Osteoblast (primary cell): ENCODE results near the gene OFD1. TPM values are rescaled to one million over a fixed set of nuclear protein-coding genes. Genes with fewer than 3 reads are reported as not detected.
A peak's percentile ranks its signal among the peaks of the same experiment; 100 is the strongest.

Experiments used
- DNase-seq: peaks from one replicate; pipeline ENCODE4 v3.0.0; 2011; ENCODE audit warnings: low spot score, mixed read lengths; ENCODE audit not compliant: insufficient read length; ENCODE audit errors: missing footprints
- H2AFZ ChIP-seq: 2 replicates; pipeline ENCODE4 v1.6.0; 2011; ENCODE audit warnings: mild to moderate bottlenecking, low read length
- H3K27ac ChIP-seq: 2 replicates; pipeline ENCODE4 v1.5.1; 2011; ENCODE audit warnings: mild to moderate bottlenecking, low read depth, low read length, moderate library complexity
- H3K27me3 ChIP-seq: 2 replicates; pipeline ENCODE4 v1.6.0; 2012; ENCODE audit warnings: mild to moderate bottlenecking, control low read depth, inconsistent platforms, low read length, moderate library complexity; ENCODE audit not compliant: insufficient read depth
- H3K36me3 ChIP-seq: 2 replicates; pipeline ENCODE4 v1.5.1; 2011; ENCODE audit warnings: mild to moderate bottlenecking, low read length, control low read depth, moderate library complexity; ENCODE audit not compliant: insufficient read depth
- H3K4me1 ChIP-seq: 2 replicates; pipeline ENCODE4 v1.5.1; 2011; ENCODE audit warnings: mild to moderate bottlenecking, low read length, control low read depth, moderate library complexity; ENCODE audit not compliant: insufficient read depth
- H3K4me2 ChIP-seq: 2 replicates; pipeline ENCODE4 v1.6.0; 2011; ENCODE audit warnings: mild to moderate bottlenecking, low read length; ENCODE audit not compliant: insufficient read depth
- H3K4me3 ChIP-seq: fragments of 200-600 bp; sonication (generic); 3 replicates; pipeline ENCODE4 v1.5.1; 2012; ENCODE audit warnings: mild to moderate bottlenecking, low read length, inconsistent platforms; ENCODE audit not compliant: insufficient read depth
- H3K79me2 ChIP-seq: 2 replicates; pipeline ENCODE4 v1.6.0; 2012; ENCODE audit warnings: mild to moderate bottlenecking, low read length, control low read depth, inconsistent platforms; ENCODE audit not compliant: insufficient read depth
- H3K9me3 ChIP-seq: 2 replicates; pipeline ENCODE4 v1.5.1; 2011; ENCODE audit warnings: low read depth, low read length, control low read depth
- H4K20me1 ChIP-seq: 2 replicates; pipeline ENCODE4 v1.6.0; 2012; ENCODE audit warnings: mild to moderate bottlenecking, low read length, control low read depth; ENCODE audit not compliant: insufficient read depth
- CTCF ChIP-seq: IDR thresholded peaks from 2 replicates; pipeline ENCODE4 v1.5.1; 2011; ENCODE audit warnings: mild to moderate bottlenecking, low read depth, low read length, moderate library complexity; ENCODE audit errors: extremely low read depth
- total RNA-seq: library from RNA; depleted of rRNA; stranded (reverse); fragments of >200 nt; gene quantifications from 2 replicates; pipeline ENCODE4 v1.2.3, GENCODE V29; 2012

OFD1 gene
- total RNA-seq, 1 donor = 15.9 TPM

- H3K4me3 ChIP-seq = no peak overlapping the region
- H3K27ac ChIP-seq = peak overlapping the region; percentile 94
- no peaks in the 10 kb centered on the region for H3K9me3 ChIP-seq
- H2AFZ ChIP-seq = no peak overlapping the region
- H4K20me1 ChIP-seq = peaks cover 6% of the 10 kb centered on the region
- H3K27me3 ChIP-seq = no peaks in the 10 kb centered on the region
- TF ChIP-seq CTCF = no peak
- H3K36me3 ChIP-seq = peaks cover 13% of the 10 kb centered on the region
- DNase-seq = no peak
- peaks cover 12% of the 10 kb centered on the region for H3K4me1 ChIP-seq
- peaks cover 36% of the 10 kb centered on the region for H3K79me2 ChIP-seq
- no peak overlapping the region for H3K4me2 ChIP-seq
Measured at GRCh38 chrX:13716905-13717304, 17.6 kb upstream of the OFD1 start.

GRCh38 chrX:13717700-13718472, 16.7 kb upstream of the OFD1 start:
- peaks cover 13% of the 10 kb centered on the region for H3K36me3 ChIP-seq
- H3K27me3 ChIP-seq = no peaks in the 10 kb centered on the region
- peaks cover 38% of the 10 kb centered on the region for H3K79me2 ChIP-seq
- peaks cover 12% of the 10 kb centered on the region for H4K20me1 ChIP-seq
- no peak for DNase-seq
- H3K4me3 ChIP-seq = no peak overlapping the region
- H3K27ac ChIP-seq = peak overlapping the region; percentile 94
- peaks cover 17% of the 10 kb centered on the region for H3K4me1 ChIP-seq
- no peak for TF ChIP-seq CTCF
- H3K9me3 ChIP-seq = no peaks in the 10 kb centered on the region
- H2AFZ ChIP-seq = no peak overlapping the region
- peak overlapping the region; percentile 27 for H3K4me2 ChIP-seq

GRCh38 chrX:13719192-13719856, 15.2 kb upstream of the OFD1 start:
- H2AFZ ChIP-seq = no peak overlapping the region
- DNase-seq = no peak
- no peaks in the 10 kb centered on the region for H3K27me3 ChIP-seq
- no peaks in the 10 kb centered on the region for H3K9me3 ChIP-seq
- H3K79me2 ChIP-seq = peaks cover 51% of the 10 kb centered on the region
- peak overlapping the region; percentile 94 for H3K27ac ChIP-seq
- H3K4me1 ChIP-seq = peaks cover 17% of the 10 kb centered on the region
- H3K36me3 ChIP-seq = peaks cover 20% of the 10 kb centered on the region
- H3K4me3 ChIP-seq = no peak overlapping the region
- peaks cover 18% of the 10 kb centered on the region for H4K20me1 ChIP-seq
- H3K4me2 ChIP-seq = no peak overlapping the region
- no peak for TF ChIP-seq CTCF

- Histone ChIP-seq H3K9me3 (no peaks in the 10 kb centered on the region), H2AFZ (no peak overlapping the region), H3K36me3 (peaks cover 9% of the 10 kb centered on the region), H3K4me1 (peaks cover 17% of the 10 kb centered on the region), H3K79me2 (peaks cover 63% of the 10 kb centered on the region), H3K27ac (peak overlapping the region; percentile 47), H3K4me2 (no peak overlapping the region), H4K20me1 (peaks cover 18% of the 10 kb centered on the region), H3K4me3 (no peak overlapping the region), H3K27me3 (no peaks in the 10 kb centered on the region)
- DNase-seq = no peak
- no peak for TF ChIP-seq CTCF
Measured at GRCh38 chrX:13721371-13721770, 13.2 kb upstream of the OFD1 start.
